Keratinocyte (primary cell): Measurements from ENCODE around the gene CCDC69. TPM values are rescaled to one million over a fixed set of nuclear protein-coding genes. Genes with fewer than 3 reads are reported as not detected.
"Not testable (repeated sequence)": the region's sequence is repeated elsewhere in the genome, so short reads cannot be mapped to it uniquely, and the experiment has no call there.

Experiments used
- DNase-seq: peaks from one replicate; pipeline ENCODE4 v3.0.0-alpha.2; 2011; ENCODE audit warnings: low read depth, missing footprints, low spot score
- FAIRE-seq: peaks from 2 replicates; lab custom pipeline; 2011; peaks lifted over from hg19 to GRCh38; lab: Jason Lieb, UNC
- H2AFZ ChIP-seq: 2 replicates; pipeline ENCODE4 v1.6.0; 2012; ENCODE audit warnings: low read length, control low read depth, inconsistent platforms; ENCODE audit not compliant: control insufficient read depth
- H3K27ac ChIP-seq: 2 replicates; pipeline ENCODE4 v1.5.1; 2011; ENCODE audit warnings: low read length; ENCODE audit not compliant: control insufficient read depth, insufficient read depth
- H3K27me3 ChIP-seq: 3 replicates; pipeline ENCODE4 v1.6.0; 2011; ENCODE audit warnings: low read length; ENCODE audit not compliant: control insufficient read depth, insufficient read depth; ENCODE audit errors: extremely low read depth
- H3K36me3 ChIP-seq, 2 experiments: 2 replicates in 1 of 2; 3 replicates in 1 of 2; pipeline ENCODE4 v1.5.1; 2011; ENCODE audit warnings: low read length in 2 of 2, mild to moderate bottlenecking in 1 of 2; ENCODE audit not compliant: control insufficient read depth in 2 of 2, insufficient read depth in 2 of 2; ENCODE audit errors: extremely low read depth in 1 of 2
- H3K4me1 ChIP-seq: 3 replicates; pipeline ENCODE4 v1.5.1; 2011; ENCODE audit warnings: low read length; ENCODE audit not compliant: control insufficient read depth, insufficient read depth; ENCODE audit errors: extremely low read depth
- H3K4me2 ChIP-seq: 3 replicates; pipeline ENCODE4 v1.6.0; 2011; ENCODE audit warnings: low read depth, low read length; ENCODE audit not compliant: control insufficient read depth, insufficient read depth; ENCODE audit errors: extremely low read depth
- H3K4me3 ChIP-seq, 3 experiments: fragments of 200-600 bp in 1 of 3; sonication (generic) in 1 of 3; 2 replicates in 2 of 3; 3 replicates in 1 of 3; pipeline ENCODE4 v1.5.1; 2011 to 2016; ENCODE audit warnings: low read length in 3 of 3, mild to moderate bottlenecking in 3 of 3, control low read depth in 2 of 3, inconsistent platforms in 1 of 3, low read depth in 1 of 3, mixed read lengths in 1 of 3, mixed run types in 1 of 3, moderate library complexity in 1 of 3; ENCODE audit not compliant: control insufficient read depth in 2 of 3, insufficient read depth in 2 of 3; ENCODE audit errors: extremely low read depth in 1 of 3
- H3K79me2 ChIP-seq: 2 replicates; pipeline ENCODE4 v1.6.0; 2012; ENCODE audit warnings: low read length; ENCODE audit not compliant: control insufficient read depth, insufficient read depth
- H3K9ac ChIP-seq: 3 replicates; pipeline ENCODE4 v1.6.0; 2011; ENCODE audit warnings: low read length; ENCODE audit not compliant: control insufficient read depth, insufficient read depth; ENCODE audit errors: extremely low read depth
- H3K9me1 ChIP-seq: 3 replicates; pipeline ENCODE4 v1.6.0; 2011; ENCODE audit warnings: low read length; ENCODE audit not compliant: control insufficient read depth, insufficient read depth; ENCODE audit errors: extremely low read depth
- H3K9me3 ChIP-seq: 2 replicates; pipeline ENCODE4 v1.5.1; 2012; ENCODE audit warnings: low read depth, low read length; ENCODE audit not compliant: control insufficient read depth
- H4K20me1 ChIP-seq: 3 replicates; pipeline ENCODE4 v1.6.0; 2011; ENCODE audit warnings: low read length; ENCODE audit not compliant: control insufficient read depth, insufficient read depth; ENCODE audit errors: extremely low read depth
- EZH2 ChIP-seq: IDR thresholded peaks from one replicate; pipeline ENCODE4 v1.6.1; 2012; ENCODE audit warnings: inconsistent platforms, mild to moderate bottlenecking, low read length, moderate library complexity
- dilution Hi-C: fragments of 300-500 bp; cut with MboI; formaldehyde crosslinking; loops from one replicate; pipeline ENCODE4 v1.7.0; 2020; ENCODE audit warnings: low sequenced_read_pairs; ENCODE audit not compliant: extremely low pct_ligation_motif_present
- polyA plus RNA-seq, 5 experiments: library from polyadenylated mRNA; depleted of rRNA in 3 of 5; stranded (reverse) in 3 of 5; stranded (forward) in 1 of 5; unstranded in 1 of 5; fragments of >200 nt; gene quantifications; 1 replicate in 1 of 5; 2 replicates in 3 of 5; 3 replicates in 1 of 5; pipeline versions ENCODE4 v1.2.1 to v1.2.3, GENCODE V29; 2011 to 2012; ENCODE audit warnings: missing spikeins in 2 of 5, low read depth in 1 of 5, low replicate concordance in 1 of 5
- TF ChIP-seq, protein P1 (sequence below), 3 experiments: IDR thresholded peaks in 1 of 3; conservative IDR thresholded peaks in 1 of 3; optimal IDR thresholded peaks in 1 of 3; 2 replicates in 2 of 3; 3 replicates in 1 of 3; pipeline versions ENCODE3 to v1.5.1; 2011; ENCODE audit warnings: low read length in 3 of 3, mild to moderate bottlenecking in 3 of 3, moderate library complexity in 2 of 3, control low read depth in 1 of 3, inconsistent platforms in 1 of 3; ENCODE audit not compliant: insufficient read depth in 2 of 3; ENCODE audit errors: extremely low read depth in 1 of 3

Gene CCDC69
- polyA plus RNA-seq, 1 donor (not counting 4 experiments of a cell fraction or from before 2014, with no cell fraction given): 4.1 TPM

DNA sequence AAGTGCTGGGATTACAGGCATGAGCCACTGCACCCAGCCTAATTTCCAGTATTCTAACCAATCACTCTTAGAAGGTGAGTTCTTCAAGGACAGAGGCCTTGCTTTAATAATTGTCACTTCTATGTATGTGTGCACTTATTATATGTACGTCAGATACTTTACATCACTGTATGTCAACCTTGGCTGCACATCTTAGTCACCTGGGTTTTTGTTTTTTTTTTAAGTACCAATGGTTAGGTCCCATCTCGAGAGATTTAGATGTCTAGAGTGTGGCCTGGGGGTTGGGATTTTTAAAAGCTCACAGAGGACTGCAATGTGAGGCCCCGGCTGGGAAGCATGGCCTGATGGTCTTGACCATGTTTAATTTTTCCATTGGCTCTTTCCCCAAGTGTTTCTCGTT lies 19.2 kb upstream of the CCDC69 start:
- dilution Hi-C loops: no loop called here
- Histone ChIP-seq H3K27me3 (peaks cover 5% of the 10 kb centered on the region), H3K4me2 (no peak overlapping the region), H2AFZ (no peak overlapping the region), H3K9me3 (no peaks in the 10 kb centered on the region), H3K36me3 (no peaks in the 10 kb centered on the region), H3K9me1 (no peaks in the 10 kb centered on the region), H4K20me1 (no peaks in the 10 kb centered on the region), H3K9ac (no peak overlapping the region), H3K27ac (no peak overlapping the region), H3K79me2 (no peaks in the 10 kb centered on the region), H3K4me1 (no peaks in the 10 kb centered on the region), H3K4me3 (no peak overlapping the region)
- DNase-seq (no peak), FAIRE-seq (no peak)
- TF ChIP-seq EZH2: no peak
- TF ChIP-seq, protein P1, sequence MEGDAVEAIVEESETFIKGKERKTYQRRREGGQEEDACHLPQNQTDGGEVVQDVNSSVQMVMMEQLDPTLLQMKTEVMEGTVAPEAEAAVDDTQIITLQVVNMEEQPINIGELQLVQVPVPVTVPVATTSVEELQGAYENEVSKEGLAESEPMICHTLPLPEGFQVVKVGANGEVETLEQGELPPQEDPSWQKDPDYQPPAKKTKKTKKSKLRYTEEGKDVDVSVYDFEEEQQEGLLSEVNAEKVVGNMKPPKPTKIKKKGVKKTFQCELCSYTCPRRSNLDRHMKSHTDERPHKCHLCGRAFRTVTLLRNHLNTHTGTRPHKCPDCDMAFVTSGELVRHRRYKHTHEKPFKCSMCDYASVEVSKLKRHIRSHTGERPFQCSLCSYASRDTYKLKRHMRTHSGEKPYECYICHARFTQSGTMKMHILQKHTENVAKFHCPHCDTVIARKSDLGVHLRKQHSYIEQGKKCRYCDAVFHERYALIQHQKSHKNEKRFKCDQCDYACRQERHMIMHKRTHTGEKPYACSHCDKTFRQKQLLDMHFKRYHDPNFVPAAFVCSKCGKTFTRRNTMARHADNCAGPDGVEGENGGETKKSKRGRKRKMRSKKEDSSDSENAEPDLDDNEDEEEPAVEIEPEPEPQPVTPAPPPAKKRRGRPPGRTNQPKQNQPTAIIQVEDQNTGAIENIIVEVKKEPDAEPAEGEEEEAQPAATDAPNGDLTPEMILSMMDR (optimal IDR thresholded peaks at IDR 0.05 in 1 of 3, IDR thresholded peaks at IDR 0.05 in 1 of 3, conservative IDR thresholded peaks at IDR 0.05 in 1 of 3; ENCODE audit: extremely low read depth in 1 of 3, insufficient read depth in 2 of 3, low read length in 3 of 3): no peak

DNA sequence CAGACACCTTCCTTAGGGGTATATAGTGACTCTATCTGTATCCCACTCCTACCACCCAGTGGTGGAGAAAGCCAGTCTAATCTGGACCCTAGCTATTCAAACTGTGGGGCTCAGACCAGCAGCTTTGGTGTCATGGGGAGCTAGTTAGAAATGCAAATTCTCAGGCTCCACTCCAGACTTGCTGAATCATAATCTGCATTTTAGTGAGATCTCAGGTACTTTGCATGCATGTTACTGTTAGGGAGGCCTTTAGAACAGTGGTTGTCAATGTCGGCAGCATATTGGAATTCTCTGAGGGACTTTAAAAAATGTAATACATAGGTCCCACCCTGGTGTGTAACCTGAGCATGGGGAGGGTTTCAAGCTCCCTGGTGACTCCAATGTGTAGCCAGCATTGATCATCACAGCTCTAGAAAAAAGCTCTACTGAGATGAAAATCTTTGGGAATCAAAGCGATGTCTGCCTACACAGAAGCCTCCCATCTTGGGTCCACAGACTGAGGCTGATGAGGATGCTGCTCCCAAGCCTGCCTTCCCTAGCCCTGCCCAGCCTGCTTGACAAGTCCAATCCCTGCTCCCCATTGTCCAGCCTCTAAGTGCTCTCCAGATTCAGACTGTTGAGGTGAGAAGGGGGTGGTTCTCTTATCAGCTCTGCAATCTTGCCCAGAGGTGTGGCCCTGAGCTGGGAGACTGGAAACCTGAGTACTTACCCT lies 17.2 kb upstream of the CCDC69 start:
- dilution Hi-C loops: no loop called here
- no peak for DNase-seq

DNA sequence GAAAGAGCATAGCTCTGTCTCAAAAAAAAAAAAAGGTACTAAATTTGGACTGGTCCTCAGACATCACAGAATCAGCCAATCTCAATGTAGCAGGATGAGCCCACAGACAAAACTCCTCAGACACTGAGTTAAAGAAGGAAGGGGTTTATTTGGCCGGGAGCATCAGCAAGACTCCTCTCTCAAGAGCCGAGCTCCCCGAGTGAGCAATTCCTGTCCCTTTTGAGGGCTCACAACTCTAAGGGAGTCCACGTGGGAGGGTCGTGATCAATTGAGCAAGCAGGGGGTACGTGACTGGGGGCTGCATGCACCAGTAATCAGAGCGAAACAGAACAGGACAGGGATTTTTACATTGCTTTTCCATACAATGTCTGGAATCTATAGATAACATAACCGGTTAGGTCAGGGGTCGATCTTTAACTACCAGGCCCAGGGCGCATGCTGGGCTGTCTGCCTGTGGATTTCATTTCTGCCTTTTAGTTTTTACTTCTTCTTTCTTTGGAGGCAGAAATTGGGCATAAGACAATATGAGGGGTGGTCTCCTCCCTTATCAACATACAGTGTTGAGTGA lies 16.5 kb upstream of the CCDC69 start:
- H3K9ac ChIP-seq, H3K4me2 ChIP-seq, H3K36me3 ChIP-seq, H4K20me1 ChIP-seq, H3K79me2 ChIP-seq, H2AFZ ChIP-seq, H3K27me3 ChIP-seq, H3K9me1 ChIP-seq, dilution Hi-C loops, FAIRE-seq, H3K4me1 ChIP-seq, H3K27ac ChIP-seq, H3K4me3 ChIP-seq, H3K9me3 ChIP-seq, DNase-seq: not testable (repeated sequence)

More for the DNA sequence above, 17.2 kb upstream of the CCDC69 start:
- H3K9me1 ChIP-seq: no peaks in the 10 kb centered on the region
- H3K27ac ChIP-seq: no peak overlapping the region
- H3K9me3 ChIP-seq: no peaks in the 10 kb centered on the region
- no peak for FAIRE-seq
- no peaks in the 10 kb centered on the region for H3K4me1 ChIP-seq
- no peak overlapping the region for H3K4me2 ChIP-seq
- no peaks in the 10 kb centered on the region for H3K79me2 ChIP-seq
- H2AFZ ChIP-seq: no peak overlapping the region
- H3K4me3 ChIP-seq: no peak overlapping the region
- TF ChIP-seq, protein P1 (optimal IDR thresholded peaks at IDR 0.05 in 1 of 3, IDR thresholded peaks at IDR 0.05 in 1 of 3, conservative IDR thresholded peaks at IDR 0.05 in 1 of 3; ENCODE audit: extremely low read depth in 1 of 3, insufficient read depth in 2 of 3, low read length in 3 of 3): no peak
- no peak for TF ChIP-seq EZH2
- no peaks in the 10 kb centered on the region for H3K36me3 ChIP-seq
- H3K9ac ChIP-seq: no peak overlapping the region
- H4K20me1 ChIP-seq: no peaks in the 10 kb centered on the region
- H3K27me3 ChIP-seq: peaks cover 9% of the 10 kb centered on the region
